Activated CD8-positive, alpha-beta memory T cell treated with anti-CD3 and anti-CD28 coated beads, Interleukin-2, amount 10 ng/mL, durations not matched to agents 7 days and 5 days (primary cell): ENCODE data around the gene PLS1. TPM values are rescaled to one million over a fixed set of nuclear protein-coding genes. Genes with fewer than 3 reads are reported as not detected.
"Not testable (repeated sequence)": the region's sequence is repeated elsewhere in the genome, so short reads cannot be mapped to it uniquely, and the experiment has no call there.

Experiments used
- ATAC-seq: fragments of 150-1000 bp; cut with Tn5 transposase; one replicate; pipeline ENCODE4 v1.10.0; 2021; ENCODE audit warnings: moderate library complexity
- CTCF ChIA-PET: fragments of 350-600 bp; sonication (Branson Sonifier 250); formaldehyde crosslinking; loops from one replicate; lab custom pipeline; 2021; ENCODE audit warnings: antibody characterized with exemption; lab: Charles Lee
- DNase-seq: peaks from one replicate; pipeline ENCODE4 v3.0.0-alpha.2; 2020
- H3K27ac Mint-ChIP-seq: one replicate; pipeline ENCODE4 v1.8.0; 2021; ENCODE audit warnings: mild to moderate bottlenecking, mixed read lengths
- H3K27me3 Mint-ChIP-seq: one replicate; pipeline ENCODE4 v1.8.0; 2021; ENCODE audit warnings: mixed read lengths
- H3K36me3 Mint-ChIP-seq: one replicate; pipeline ENCODE4 v1.8.0; 2021; ENCODE audit warnings: mild to moderate bottlenecking, mixed read lengths
- H3K4me1 Mint-ChIP-seq: one replicate; pipeline ENCODE4 v1.8.0; 2021; ENCODE audit warnings: mixed read lengths
- H3K4me3 Mint-ChIP-seq: one replicate; pipeline ENCODE4 v1.8.0; 2021; ENCODE audit warnings: mild to moderate bottlenecking, moderate library complexity, mixed read lengths
- H3K9me3 Mint-ChIP-seq: one replicate; pipeline ENCODE4 v1.8.0; 2022; ENCODE audit warnings: low read depth, mixed read lengths
- total RNA-seq, 2 experiments: library from RNA; stranded (reverse); gene quantifications; one replicate each; pipeline ENCODE4 v1.2.3, GENCODE V29; 2021

PLS1 gene
- total RNA-seq, 2 experiments from 2014 or later: 4.2 to 4.5 TPM

GRCh38 chr3:142691527-142691926 is 95.3 kb downstream of the PLS1 start:
- no peaks in the 10 kb centered on the region for H3K9me3 Mint-ChIP-seq
- H3K4me1 Mint-ChIP-seq: no peaks in the 10 kb centered on the region

GRCh38 chr3:142693136-142693853 is 97.1 kb downstream of the PLS1 start:
- Mint-ChIP-seq H3K4me3 (no peak overlapping the region), H3K4me1 (no peaks in the 10 kb centered on the region), H3K36me3 (no peaks in the 10 kb centered on the region), H3K27me3 (no peaks in the 10 kb centered on the region), H3K27ac (no peak overlapping the region), H3K9me3 (no peaks in the 10 kb centered on the region)
- ATAC-seq (no peak), DNase-seq (no peak)
- CTCF ChIA-PET: no interaction called here

More at GRCh38 chr3:142691527-142691926, 95.3 kb downstream of the PLS1 start:
- H3K27ac Mint-ChIP-seq: no peak overlapping the region
- H3K27me3 Mint-ChIP-seq: no peaks in the 10 kb centered on the region
- CTCF ChIA-PET: no interaction called here
- no peaks in the 10 kb centered on the region for H3K36me3 Mint-ChIP-seq
- DNase-seq (no peak), ATAC-seq (no peak)
- H3K4me3 Mint-ChIP-seq: no peak overlapping the region

GRCh38 chr3:142694225-142694624 is 98.0 kb downstream of the PLS1 start:
- no peak overlapping the region for H3K4me3 Mint-ChIP-seq
- H3K36me3 Mint-ChIP-seq: no peaks in the 10 kb centered on the region
- no peaks in the 10 kb centered on the region for H3K27me3 Mint-ChIP-seq
- no peaks in the 10 kb centered on the region for H3K9me3 Mint-ChIP-seq
- no peaks in the 10 kb centered on the region for H3K4me1 Mint-ChIP-seq
- no peak overlapping the region for H3K27ac Mint-ChIP-seq
- no peak for ATAC-seq
- CTCF ChIA-PET: no interaction called here
- DNase-seq: no peak

GRCh38 chr3:142705198-142705597 is 109.0 kb downstream of the PLS1 start:
- no peaks in the 10 kb centered on the region for H3K27me3 Mint-ChIP-seq
- DNase-seq (no peak), ATAC-seq (no peak)
- peaks cover 10% of the 10 kb centered on the region for H3K4me1 Mint-ChIP-seq
- no peaks in the 10 kb centered on the region for H3K9me3 Mint-ChIP-seq
- H3K27ac Mint-ChIP-seq: no peak overlapping the region
- H3K4me3 Mint-ChIP-seq: no peak overlapping the region
- no peaks in the 10 kb centered on the region for H3K36me3 Mint-ChIP-seq
- CTCF ChIA-PET: no interaction called here

- no peaks in the 10 kb centered on the region for H3K36me3 Mint-ChIP-seq
These were observed 110.3 kb downstream of the PLS1 start for GRCh38 chr3:142706321-142707127.

GRCh38 chr3:142709207-142709606 is 113.0 kb downstream of the PLS1 start:
- CTCF ChIA-PET: no interaction called here
- Mint-ChIP-seq H3K4me1 (peaks cover 10% of the 10 kb centered on the region), H3K4me3 (no peak overlapping the region), H3K27ac (no peak overlapping the region), H3K36me3 (no peaks in the 10 kb centered on the region), H3K9me3 (no peaks in the 10 kb centered on the region), H3K27me3 (peaks cover 2% of the 10 kb centered on the region)
- DNase-seq (no peak), ATAC-seq (no peak)

More at GRCh38 chr3:142706321-142707127, 110.3 kb downstream of the PLS1 start:
- Mint-ChIP-seq H3K27me3 (no peaks in the 10 kb centered on the region), H3K4me3 (no peak overlapping the region), H3K4me1 (peaks cover 10% of the 10 kb centered on the region), H3K9me3 (no peaks in the 10 kb centered on the region), H3K27ac (no peak overlapping the region)
- ATAC-seq: no peak
- no peak for DNase-seq
- CTCF ChIA-PET: no interaction called here

- not testable (repeated sequence) for H3K36me3 Mint-ChIP-seq, H3K4me3 Mint-ChIP-seq, ATAC-seq
These were observed 118.7 kb downstream of the PLS1 start for GRCh38 chr3:142714882-142715281.

GRCh38 chr3:142716102-142716501 is 119.9 kb downstream of the PLS1 start:
- H3K36me3 Mint-ChIP-seq: no peaks in the 10 kb centered on the region

More at GRCh38 chr3:142714882-142715281, 118.7 kb downstream of the PLS1 start:
- H3K27ac Mint-ChIP-seq, H3K4me1 Mint-ChIP-seq, CTCF ChIA-PET, H3K9me3 Mint-ChIP-seq, DNase-seq: not testable (repeated sequence)
- H3K27me3 Mint-ChIP-seq: peaks cover 25% of the 10 kb centered on the region

GRCh38 chr3:142723665-142723967 is 127.4 kb downstream of the PLS1 start:
- no peaks in the 10 kb centered on the region for H3K9me3 Mint-ChIP-seq
- no peaks in the 10 kb centered on the region for H3K36me3 Mint-ChIP-seq
- no peak for ATAC-seq
- no peak overlapping the region for H3K27ac Mint-ChIP-seq
- H3K4me1 Mint-ChIP-seq: peaks cover 12% of the 10 kb centered on the region
- CTCF ChIA-PET: interaction anchor here (0.9 kb wide), 1 partner anchor 127 kb away, joined by 4 read pairs; the partner anchor contains the start of gene PLS1
- DNase-seq: peak; percentile 86
- H3K27me3 Mint-ChIP-seq: peaks cover 64% of the 10 kb centered on the region
- H3K4me3 Mint-ChIP-seq: peak overlapping the region; percentile 79

More at GRCh38 chr3:142716102-142716501, 119.9 kb downstream of the PLS1 start:
- H3K4me3 Mint-ChIP-seq: no peak overlapping the region
- no peak overlapping the region for H3K27ac Mint-ChIP-seq
- H3K9me3 Mint-ChIP-seq: no peaks in the 10 kb centered on the region
- CTCF ChIA-PET: no interaction called here
- DNase-seq (no peak), ATAC-seq (no peak)
- H3K4me1 Mint-ChIP-seq: no peaks in the 10 kb centered on the region
- peaks cover 35% of the 10 kb centered on the region for H3K27me3 Mint-ChIP-seq

- DNase-seq (peak; percentile 65), ATAC-seq (peak; percentile 97)
- CTCF ChIA-PET: interaction anchor here (0.9 kb wide), 1 partner anchor 127 kb away, joined by 4 read pairs; the partner anchor contains the start of gene PLS1
- Mint-ChIP-seq H3K36me3 (no peaks in the 10 kb centered on the region), H3K27me3 (peaks cover 62% of the 10 kb centered on the region), H3K4me1 (peaks cover 12% of the 10 kb centered on the region), H3K4me3 (peak within 1 kb of the TSS; percentile 79), H3K9me3 (no peaks in the 10 kb centered on the region), H3K27ac (peak within 1 kb of the TSS; percentile 89)
These were observed 127.9 kb downstream of the PLS1 start, which contains the start of gene TRPC1 for GRCh38 chr3:142723968-142724681. Gene TRPC1, plus strand, starts transcription at chr3:142724034. Its CDS starts 526 bp downstream, at chr3:142724560.

- CTCF ChIA-PET: no interaction called here
- H3K27me3 Mint-ChIP-seq: peaks cover 56% of the 10 kb centered on the region
- ATAC-seq: peak; percentile 5
These were observed 128.6 kb downstream of the PLS1 start for GRCh38 chr3:142724682-142725356.

GRCh38 chr3:142725357-142725739 is 129.2 kb downstream of the PLS1 start:
- CTCF ChIA-PET: no interaction called here

More at GRCh38 chr3:142724682-142725356, 128.6 kb downstream of the PLS1 start:
- peak overlapping the region; percentile 63 for H3K27ac Mint-ChIP-seq
- H3K36me3 Mint-ChIP-seq: no peaks in the 10 kb centered on the region
- H3K4me1 Mint-ChIP-seq: peaks cover 12% of the 10 kb centered on the region
- no peaks in the 10 kb centered on the region for H3K9me3 Mint-ChIP-seq
- peak overlapping the region; percentile 79 for H3K4me3 Mint-ChIP-seq
- DNase-seq: peak; percentile 46

GRCh38 chr3:142726017-142726416 is 129.8 kb downstream of the PLS1 start:
- H3K27ac Mint-ChIP-seq: no peak overlapping the region
- no peaks in the 10 kb centered on the region for H3K9me3 Mint-ChIP-seq
- H3K4me3 Mint-ChIP-seq: no peak overlapping the region
- DNase-seq (no peak), ATAC-seq (no peak)
- H3K36me3 Mint-ChIP-seq: no peaks in the 10 kb centered on the region
- H3K4me1 Mint-ChIP-seq: peaks cover 12% of the 10 kb centered on the region
- peaks cover 47% of the 10 kb centered on the region for H3K27me3 Mint-ChIP-seq
- CTCF ChIA-PET: no interaction called here

More at GRCh38 chr3:142725357-142725739, 129.2 kb downstream of the PLS1 start:
- Mint-ChIP-seq H3K27ac (no peak overlapping the region), H3K36me3 (no peaks in the 10 kb centered on the region), H3K4me3 (peak overlapping the region; percentile 79), H3K9me3 (no peaks in the 10 kb centered on the region), H3K27me3 (peaks cover 53% of the 10 kb centered on the region), H3K4me1 (peaks cover 12% of the 10 kb centered on the region)
- ATAC-seq (no peak), DNase-seq (no peak)
